Activated T-helper 2 cell treated with anti-CD3 and anti-CD28 coated beads, Interferon-gamma antibody, Interleukin-2, Interleukin-4, amounts not matched to agents 10 μg/mL and 5 μg/mL and 100 μg/mL, durations not matched to agents 14 hours and 24 hours and 36 hours (primary cell): ENCODE results near the gene MROH2A. TPM values are rescaled to one million over a fixed set of nuclear protein-coding genes. Genes with fewer than 3 reads are reported as not detected.
"Not testable (repeated sequence)": the region's sequence is repeated elsewhere in the genome, so short reads cannot be mapped to it uniquely, and the experiment has no call there.

ENCODE experiments used
- DNase-seq: peaks from one replicate; pipeline ENCODE4 v3.0.0; 2021; ENCODE audit warnings: low spot score
- H3K27ac Mint-ChIP-seq: one replicate; pipeline ENCODE4 v1.8.0; 2021; ENCODE audit warnings: mixed read lengths
- H3K27me3 Mint-ChIP-seq: one replicate; pipeline ENCODE4 v1.8.0; 2021; ENCODE audit warnings: low read depth, mixed read lengths
- H3K36me3 Mint-ChIP-seq: one replicate; pipeline ENCODE4 v1.8.0; 2021; ENCODE audit warnings: low read depth, mixed read lengths
- H3K4me1 Mint-ChIP-seq: one replicate; pipeline ENCODE4 v1.8.0; 2021; ENCODE audit warnings: low read depth, mixed read lengths
- H3K4me3 Mint-ChIP-seq: one replicate; pipeline ENCODE4 v1.8.0; 2021; ENCODE audit warnings: low read depth, mild to moderate bottlenecking, moderate library complexity, mixed read lengths
- H3K9me3 Mint-ChIP-seq: one replicate; pipeline ENCODE4 v1.8.0; 2021; ENCODE audit warnings: mixed read lengths
- intact Hi-C: fragments of 100-400 bp; cut with micrococcal nuclease; formaldehyde crosslinking; loops from one replicate; pipeline ENCODE4 v1.15.1; 2023
- total RNA-seq: library from RNA; stranded (reverse); gene quantifications from 2 replicates; pipeline ENCODE4 v1.2.3, GENCODE V29; 2022

MROH2A gene
- total RNA-seq, 1 donor from 2014 or later = not detected

- Mint-ChIP-seq H3K4me3 (peak overlapping the region; percentile 97), H3K9me3 (no peaks in the 10 kb centered on the region), H3K36me3 (peaks cover 35% of the 10 kb centered on the region), H3K4me1 (peaks cover 45% of the 10 kb centered on the region), H3K27me3 (peaks cover 7% of the 10 kb centered on the region), H3K27ac (peak overlapping the region; percentile 95)
- intact Hi-C loops = no loop called here
- DNase-seq = no peak
Measured at GRCh38 chr2:233855345-233855744, 77.2 kb downstream of the MROH2A start.

DNA sequence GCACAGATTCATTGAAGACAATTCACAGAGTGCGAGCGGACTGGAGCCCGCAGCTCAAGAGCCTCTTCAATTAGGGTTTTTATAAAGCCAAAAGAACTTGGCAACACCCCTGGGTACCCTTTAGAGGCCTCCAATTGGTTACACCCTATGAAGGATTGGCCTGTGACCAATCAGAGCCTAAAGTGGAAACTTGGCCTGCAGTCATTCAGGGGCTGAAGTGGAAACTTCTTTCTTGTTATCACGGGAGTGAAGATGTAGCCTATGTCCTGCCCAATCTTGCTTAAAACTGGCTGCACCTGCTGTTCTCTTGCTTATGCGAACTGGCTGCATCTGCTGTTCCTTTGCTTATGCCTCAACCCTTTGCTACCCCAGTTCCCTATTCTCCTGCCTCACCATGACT lies 78.1 kb downstream of the MROH2A start:
- no peak overlapping the region for H3K4me3 Mint-ChIP-seq
- H3K27ac Mint-ChIP-seq = no peak overlapping the region
- DNase-seq = no peak
- H3K36me3 Mint-ChIP-seq = peaks cover 29% of the 10 kb centered on the region
- intact Hi-C loops = no loop called here
- peaks cover 40% of the 10 kb centered on the region for H3K4me1 Mint-ChIP-seq
- H3K9me3 Mint-ChIP-seq = no peaks in the 10 kb centered on the region
- peaks cover 7% of the 10 kb centered on the region for H3K27me3 Mint-ChIP-seq

- H3K4me3 Mint-ChIP-seq = no peak overlapping the region
- peak; percentile 49 for DNase-seq
- H3K9me3 Mint-ChIP-seq = no peaks in the 10 kb centered on the region
- intact Hi-C loops = no loop called here
- peaks cover 27% of the 10 kb centered on the region for H3K4me1 Mint-ChIP-seq
- H3K27ac Mint-ChIP-seq = no peak overlapping the region
- H3K36me3 Mint-ChIP-seq = peaks cover 18% of the 10 kb centered on the region
- peaks cover 7% of the 10 kb centered on the region for H3K27me3 Mint-ChIP-seq
Measured at GRCh38 chr2:233857511-233858141, 79.5 kb downstream of the MROH2A start.

GRCh38 chr2:233858331-233858730 lies 80.2 kb downstream of the MROH2A start:
- intact Hi-C loops = no loop called here
- Mint-ChIP-seq H3K27me3 (peaks cover 7% of the 10 kb centered on the region), H3K4me3 (no peak overlapping the region), H3K9me3 (no peaks in the 10 kb centered on the region), H3K27ac (no peak overlapping the region), H3K36me3 (peaks cover 11% of the 10 kb centered on the region), H3K4me1 (peaks cover 21% of the 10 kb centered on the region)
- DNase-seq = no peak

DNA sequence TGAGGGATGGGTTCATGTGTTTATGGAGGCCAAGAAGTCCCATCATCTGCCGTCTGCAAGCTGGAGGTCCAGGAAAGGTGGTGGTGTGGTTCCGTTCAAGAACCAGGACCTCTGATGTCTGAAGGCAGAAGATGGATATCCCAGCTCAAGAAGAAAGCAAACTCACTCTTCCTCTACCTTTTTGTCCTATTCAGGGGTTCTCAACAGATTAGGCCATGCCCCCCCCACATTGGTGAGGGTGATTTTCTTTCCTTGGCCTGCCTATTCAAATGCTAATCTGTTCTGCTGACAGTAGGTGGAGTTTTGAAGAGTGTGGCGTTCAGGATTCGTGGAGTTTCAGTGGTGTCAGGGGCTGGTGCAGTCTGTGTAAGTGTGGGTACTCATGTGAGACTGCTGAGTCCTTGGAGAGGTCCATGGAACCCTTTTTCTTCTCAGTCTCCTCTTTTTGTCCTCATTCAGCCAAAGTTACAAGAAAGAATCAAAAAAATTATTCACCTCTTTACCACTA lies 84.2 kb downstream of the MROH2A start:
- Mint-ChIP-seq H3K36me3 (peaks cover 27% of the 10 kb centered on the region), H3K27me3 (peaks cover 7% of the 10 kb centered on the region), H3K4me1 (peaks cover 19% of the 10 kb centered on the region), H3K4me3 (no peak overlapping the region), H3K27ac (no peak overlapping the region), H3K9me3 (no peaks in the 10 kb centered on the region)
- intact Hi-C loops = no loop called here
- no peak for DNase-seq

- intact Hi-C loops = loop anchor here (5.0 kb wide), 1 partner anchor 631 kb away; the partner anchor contains the start of gene ARL4C
- no peak for DNase-seq
- Mint-ChIP-seq H3K4me3 (no peak overlapping the region), H3K36me3 (peaks cover 33% of the 10 kb centered on the region), H3K27me3 (peaks cover 7% of the 10 kb centered on the region), H3K9me3 (peaks cover 14% of the 10 kb centered on the region), H3K4me1 (peaks cover 19% of the 10 kb centered on the region), H3K27ac (no peak overlapping the region)
Measured at GRCh38 chr2:233865838-233866237, 87.7 kb downstream of the MROH2A start.

DNA sequence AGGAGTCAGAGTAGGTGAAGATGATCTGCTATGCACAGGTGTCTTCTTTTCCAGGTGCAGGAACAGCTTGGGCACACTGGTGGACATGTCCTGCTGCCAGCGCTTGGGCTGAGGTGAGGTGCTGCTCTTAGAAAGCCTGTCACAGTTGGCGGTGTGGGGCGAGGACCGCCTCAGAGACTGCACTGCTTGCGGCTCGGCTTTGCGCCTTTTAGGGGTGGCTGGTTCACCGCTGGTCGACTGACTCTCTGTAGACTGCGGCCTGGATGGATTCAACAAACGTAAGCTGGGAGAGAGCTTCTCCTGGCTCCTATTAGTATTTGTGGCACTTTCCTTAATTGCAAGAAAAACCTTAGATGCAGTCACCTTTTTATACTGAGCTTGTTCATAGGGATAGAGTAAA lies 88.3 kb downstream of the MROH2A start:
- Mint-ChIP-seq H3K4me3 (no peak overlapping the region), H3K36me3 (peaks cover 33% of the 10 kb centered on the region), H3K4me1 (peaks cover 19% of the 10 kb centered on the region), H3K9me3 (peaks cover 17% of the 10 kb centered on the region), H3K27ac (no peak overlapping the region), H3K27me3 (peaks cover 13% of the 10 kb centered on the region)
- intact Hi-C loops = loop anchor here (5.0 kb wide), 1 partner anchor 631 kb away; the partner anchor contains the start of gene ARL4C
- DNase-seq = no peak

DNA sequence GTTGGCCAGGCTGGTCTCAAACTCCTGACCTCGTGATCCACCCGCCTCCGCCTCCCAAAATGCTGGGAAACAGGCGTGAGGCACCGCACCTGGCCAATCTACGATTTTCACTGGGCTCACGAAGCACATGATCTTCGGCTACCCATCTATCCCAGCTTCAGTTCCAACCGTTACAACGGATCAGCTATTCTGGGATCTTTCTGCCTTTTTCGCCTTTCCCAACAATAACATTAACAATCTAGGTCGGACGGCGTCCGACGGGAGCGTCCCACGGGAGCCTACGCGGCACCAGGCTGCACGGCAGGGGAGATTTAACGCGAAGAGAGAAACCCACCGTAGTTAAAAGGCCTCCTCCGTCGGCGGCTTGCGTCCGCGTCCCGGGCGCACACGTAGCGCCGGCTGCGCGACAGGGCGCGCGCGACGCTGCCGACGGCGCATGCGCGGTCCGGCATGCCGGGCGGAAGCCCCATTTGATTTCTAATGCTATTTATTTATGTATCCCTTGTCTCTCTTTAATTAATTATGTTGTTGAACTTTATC lies 89.9 kb downstream of the MROH2A start, which contains the start of gene MSL3B:
Gene MSL3B, minus strand, starts transcription at position 394 of the 540 bp plus-strand sequence.
- H3K4me3 Mint-ChIP-seq = peak within 1 kb of the TSS; percentile 88
- intact Hi-C loops = loop anchor here (1.0 to 5.0 kb wide), 2 partner anchors 14 to 629 kb away; partner anchors contain the start of genes ARL4C and HJURP
- peak; percentile 47 for DNase-seq
- H3K27me3 Mint-ChIP-seq = peaks cover 24% of the 10 kb centered on the region
- H3K4me1 Mint-ChIP-seq = peaks cover 19% of the 10 kb centered on the region
- H3K36me3 Mint-ChIP-seq = peaks cover 29% of the 10 kb centered on the region
- peak within 1 kb of the TSS; percentile 82 for H3K27ac Mint-ChIP-seq
- H3K9me3 Mint-ChIP-seq = peaks cover 17% of the 10 kb centered on the region

- Mint-ChIP-seq H3K4me1 (peaks cover 8% of the 10 kb centered on the region), H3K4me3 (no peak overlapping the region), H3K36me3 (peaks cover 15% of the 10 kb centered on the region), H3K9me3 (peaks cover 25% of the 10 kb centered on the region), H3K27me3 (peaks cover 29% of the 10 kb centered on the region), H3K27ac (no peak overlapping the region)
- intact Hi-C loops = no loop called here
- no peak for DNase-seq
Measured at GRCh38 chr2:233871432-233871831, 93.3 kb downstream of the MROH2A start.

GRCh38 chr2:233872125-233872524 lies 94.0 kb downstream of the MROH2A start:
- H3K36me3 Mint-ChIP-seq, H3K27ac Mint-ChIP-seq, H3K4me1 Mint-ChIP-seq, DNase-seq, H3K4me3 Mint-ChIP-seq, intact Hi-C loops: not testable (repeated sequence)
- H3K9me3 Mint-ChIP-seq = peaks cover 25% of the 10 kb centered on the region
- peaks cover 29% of the 10 kb centered on the region for H3K27me3 Mint-ChIP-seq

DNA sequence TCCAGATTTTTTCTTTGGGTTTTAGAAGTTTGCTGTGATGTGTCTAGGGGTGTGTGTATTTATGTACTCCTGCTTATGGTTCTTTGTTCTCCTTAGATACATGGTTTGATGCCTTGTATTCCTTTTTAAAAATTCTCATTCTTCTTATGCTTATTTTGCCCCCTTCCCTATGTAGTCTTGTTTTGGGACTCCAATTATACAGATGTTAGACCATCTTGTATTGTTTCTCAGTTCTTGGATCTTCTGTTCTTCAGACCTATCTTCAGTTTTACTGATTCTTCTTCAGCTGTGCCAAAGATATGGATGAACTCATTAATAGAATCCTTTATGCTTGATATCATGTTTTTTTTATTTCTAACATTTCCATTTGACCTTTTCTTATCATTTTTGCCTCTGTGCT lies 104.2 kb downstream of the MROH2A start:
- peaks cover 18% of the 10 kb centered on the region for H3K27me3 Mint-ChIP-seq
- no peaks in the 10 kb centered on the region for H3K4me1 Mint-ChIP-seq
- H3K27ac Mint-ChIP-seq = no peak overlapping the region
- intact Hi-C loops = no loop called here
- no peaks in the 10 kb centered on the region for H3K36me3 Mint-ChIP-seq
- peaks cover 30% of the 10 kb centered on the region for H3K9me3 Mint-ChIP-seq
- no peak overlapping the region for H3K4me3 Mint-ChIP-seq
- no peak for DNase-seq
